Measurements from ENCODE around the gene HCN4. TPM values are rescaled to one million over a fixed set of nuclear protein-coding genes. Genes with fewer than 3 reads are reported as not detected.

Gene HCN4
- total RNA-seq, 1 donor: not detected

DNA sequence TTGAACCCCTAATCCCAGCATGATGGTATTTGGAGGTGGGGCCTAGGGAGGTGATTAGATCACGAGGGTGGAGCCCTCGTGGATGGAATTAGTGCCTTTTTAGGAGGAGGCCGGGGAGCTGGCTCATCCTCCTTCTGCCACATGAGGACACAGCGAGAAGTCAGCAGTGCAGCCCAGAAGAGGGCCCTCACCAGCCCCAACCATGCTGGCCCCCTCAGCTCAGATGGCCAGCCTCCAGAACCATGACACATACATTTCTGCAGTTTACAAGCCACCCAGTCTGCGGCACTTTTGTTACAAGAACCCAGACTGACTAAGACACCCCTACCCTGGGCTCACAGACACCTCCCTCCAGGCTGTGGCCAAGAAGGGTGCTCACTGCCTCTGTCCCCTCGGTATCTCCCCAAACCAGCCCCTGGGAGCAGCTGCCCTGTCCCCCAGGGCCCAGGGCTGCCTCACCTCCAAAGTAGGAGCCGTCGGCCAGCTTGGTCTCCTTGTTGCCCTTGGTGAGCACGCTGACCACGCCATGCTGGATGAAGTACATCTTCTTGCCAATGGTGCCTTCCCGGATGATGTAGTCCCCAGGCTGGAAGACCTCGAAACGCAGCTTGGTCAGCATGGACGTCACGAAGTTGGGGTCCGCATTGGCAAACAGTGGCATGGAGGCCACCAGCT, 44.1 kb downstream of the HCN4 start:
- no peak for DNase-seq (ENCODE audit: low read depth)
- TF ChIP-seq CTCF (IDR thresholded peaks at IDR 0.05; ENCODE audit: insufficient read depth, low read length): no peak
- H3K4me3 ChIP-seq (ENCODE audit: low read depth, low read length): no peak overlapping the region

DNA sequence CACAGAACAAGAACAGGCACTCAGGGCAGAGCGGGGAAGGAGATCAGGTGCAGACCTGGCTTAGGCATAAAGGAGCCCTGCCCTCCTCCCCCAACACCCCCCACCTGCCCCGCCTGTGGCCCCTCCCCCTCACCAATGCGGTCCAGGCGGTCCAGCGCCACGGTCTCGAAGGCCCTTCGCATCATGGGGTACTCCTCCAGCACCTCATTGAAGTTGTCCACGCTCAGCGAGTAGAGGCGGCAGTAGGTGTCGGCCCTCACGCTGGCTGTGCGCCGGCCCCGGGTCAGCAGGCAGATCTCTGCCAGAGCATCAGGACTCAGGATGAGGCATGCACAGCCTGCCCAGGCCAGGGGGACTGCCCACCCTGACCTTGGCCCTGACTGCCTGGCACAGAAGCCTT, 44.8 kb downstream of the HCN4 start:
- no peak for TF ChIP-seq CTCF (IDR thresholded peaks at IDR 0.05; ENCODE audit: insufficient read depth, low read length)
- DNase-seq (ENCODE audit: low read depth): no peak
- H3K4me3 ChIP-seq (ENCODE audit: low read depth, low read length): no peak overlapping the region

- no peak for TF ChIP-seq CTCF (IDR thresholded peaks at IDR 0.05; ENCODE audit: insufficient read depth, low read length)
- H3K4me3 ChIP-seq (ENCODE audit: low read depth, low read length): no peak overlapping the region
- no peak for DNase-seq (ENCODE audit: low read depth)
Observed at GRCh38 chr15:73323374-73323955, 45.3 kb downstream of the HCN4 start.

GRCh38 chr15:73322665-73323373, 45.9 kb downstream of the HCN4 start:
- no peak for TF ChIP-seq CTCF (IDR thresholded peaks at IDR 0.05; ENCODE audit: insufficient read depth, low read length)
- DNase-seq (ENCODE audit: low read depth): no peak
- no peak overlapping the region for H3K4me3 ChIP-seq (ENCODE audit: low read depth, low read length)

DNA sequence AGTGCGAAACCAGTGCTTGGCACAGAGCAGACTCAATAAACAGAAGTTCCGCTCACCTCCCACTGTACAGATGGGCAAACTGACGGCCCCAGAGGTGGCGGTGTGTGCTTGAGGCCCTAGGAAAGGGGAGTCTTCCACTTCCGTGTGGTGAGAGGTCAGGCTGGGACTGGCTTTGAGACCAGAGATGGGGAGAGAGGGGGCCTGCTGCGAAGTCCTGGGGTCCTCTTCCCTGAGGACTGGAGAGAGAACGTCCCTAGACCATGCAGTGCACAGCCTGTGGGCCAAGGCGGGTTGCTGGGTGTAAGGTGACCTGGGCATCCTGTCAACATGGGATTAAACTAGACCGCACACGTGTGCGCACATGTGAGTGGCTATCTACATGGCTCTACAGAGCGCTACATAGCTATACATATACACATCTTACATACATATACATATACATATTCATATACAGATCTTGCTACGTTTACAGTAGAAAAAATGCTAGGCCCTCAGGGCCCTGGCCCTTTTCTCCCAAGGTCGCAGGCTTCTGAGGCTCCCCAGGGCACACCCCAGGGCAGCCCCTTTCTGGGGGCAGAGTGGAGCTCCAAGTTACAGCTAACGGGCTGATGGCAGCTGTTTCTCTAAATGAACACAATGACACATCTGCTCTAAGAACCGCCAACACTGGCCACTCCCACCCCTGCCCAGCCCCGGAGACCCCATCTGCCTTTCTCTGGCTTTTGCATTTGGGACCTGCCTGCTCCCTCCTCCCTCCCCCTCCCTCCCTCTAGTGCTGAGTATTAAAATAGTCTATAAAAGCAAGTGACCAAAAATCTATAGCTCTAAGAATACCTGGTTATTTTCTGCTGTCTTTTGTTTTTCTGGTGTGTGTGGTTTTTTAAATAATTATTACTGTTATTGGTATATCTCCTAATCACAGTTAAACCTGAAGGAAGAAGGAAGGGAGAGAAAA, 47.0 kb downstream of the HCN4 start:
- TF ChIP-seq CTCF (IDR thresholded peaks at IDR 0.05; ENCODE audit: insufficient read depth, low read length): no peak
- H3K4me3 ChIP-seq (ENCODE audit: low read depth, low read length): no peak overlapping the region
- DNase-seq (ENCODE audit: low read depth): no peak

DNA sequence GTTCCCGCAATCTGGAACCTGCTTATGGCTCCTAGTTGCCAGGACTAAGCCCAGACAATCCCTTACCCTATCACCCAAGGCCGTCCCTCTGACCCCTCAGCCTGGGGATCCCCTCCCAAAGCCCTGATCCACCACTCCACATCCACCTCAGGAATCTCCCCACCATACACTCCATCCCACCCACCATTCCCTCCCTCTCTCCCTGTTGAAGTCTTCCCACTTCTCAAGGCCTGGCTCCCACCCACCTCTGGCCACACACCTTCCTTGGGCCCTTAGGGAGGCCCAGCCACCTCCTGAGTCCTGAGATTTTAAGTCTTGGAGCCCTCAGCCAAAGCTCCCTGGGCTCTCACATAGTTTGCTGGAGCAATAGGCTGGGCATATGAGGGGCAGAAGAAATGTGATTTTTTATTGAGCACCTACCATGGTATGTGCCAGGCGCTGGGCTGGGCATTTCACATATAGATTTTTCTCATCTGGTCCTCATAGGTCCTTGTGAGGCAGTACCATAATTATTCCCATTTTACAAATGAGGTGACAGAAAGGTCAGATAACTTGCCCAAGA, 48.1 kb downstream of the HCN4 start:
- no peak for DNase-seq (ENCODE audit: low read depth)
- TF ChIP-seq CTCF (IDR thresholded peaks at IDR 0.05; ENCODE audit: insufficient read depth, low read length): no peak
- no peak overlapping the region for H3K4me3 ChIP-seq (ENCODE audit: low read depth, low read length)
